IMR-90 (cell line): ENCODE results near the gene NAB2. TPM values are rescaled to one million over a fixed set of nuclear protein-coding genes. Genes with fewer than 3 reads are reported as not detected.

Source experiments
- ATAC-seq: fragments of 200-7000 bp; cut with Tn5 transposase; 2 replicates; pipeline ENCODE4 v1.9.1; 2020; ENCODE audit warnings: low read depth, mild to moderate bottlenecking, moderate library complexity
- BruUV-seq: library from RNA; stranded (reverse); fragments of 400-500 nt; replicated peaks from 2 replicates; lab custom pipeline; 2021; lab: Mats Ljungman, UMichigan
- CTCF ChIA-PET: fragments of 300-600 bp; formaldehyde crosslinking; extraction: SDS; loops from one replicate; lab custom pipeline; 2021; ENCODE audit warnings: antibody characterized with exemption; lab: Yijun Ruan, JAX
- POLR2A ChIA-PET: fragments of 300-600 bp; sonication (Branson Sonifier 250); formaldehyde crosslinking; loops from one replicate; lab custom pipeline; 2022; ENCODE audit warnings: antibody characterized with exemption; ENCODE audit not compliant: unreplicated experiment; lab: Charles Lee
- DNase-seq: peaks from one replicate; pipeline ENCODE4 v3.0.0; 2013
- H2AFZ ChIP-seq: replicated peaks from 2 replicates; pipeline ENCODE3; 2013; ENCODE audit warnings: low read length, mild to moderate bottlenecking; ENCODE audit not compliant: poor library complexity
- H2AK5ac ChIP-seq: 2 replicates; pipeline ENCODE4 v1.6.1; 2013; ENCODE audit warnings: low read depth, low read length, inconsistent platforms
- H2AK9ac ChIP-seq: replicated peaks from 2 replicates; pipeline ENCODE3; 2013; ENCODE audit warnings: mild to moderate bottlenecking, low read depth, low read length, moderate library complexity; ENCODE audit not compliant: poor library complexity
- H2BK120ac ChIP-seq: 2 replicates; pipeline ENCODE4 v1.6.1; 2013; ENCODE audit warnings: low read depth, low read length, inconsistent platforms
- H2BK15ac ChIP-seq: 3 replicates; pipeline ENCODE4 v1.6.1; 2013; ENCODE audit warnings: low read depth, low read length, inconsistent platforms
- H2BK20ac ChIP-seq: 2 replicates; pipeline ENCODE4 v1.6.1; 2013; ENCODE audit warnings: low read depth, mild to moderate bottlenecking, inconsistent platforms, low read length, moderate library complexity
- H2BK5ac ChIP-seq: 2 replicates; pipeline ENCODE4 v1.6.1; 2013; ENCODE audit warnings: mild to moderate bottlenecking, low read depth, low read length, inconsistent platforms; ENCODE audit not compliant: poor library complexity, severe bottlenecking
- H3K14ac ChIP-seq: replicated peaks from 2 replicates; pipeline ENCODE4 v1.6.1; 2013; ENCODE audit warnings: low read depth, low read length, inconsistent platforms
- H3K18ac ChIP-seq: 2 replicates; pipeline ENCODE4 v1.6.1; 2013; ENCODE audit warnings: low read depth, low read length, control low read depth
- H3K23ac ChIP-seq: 2 replicates; pipeline ENCODE4 v1.6.1; 2013; ENCODE audit warnings: low read depth, low read length, inconsistent platforms
- H3K27ac ChIP-seq: 2 replicates; pipeline ENCODE4 v1.5.1; 2013; ENCODE audit warnings: mild to moderate bottlenecking, control low read depth, low read length; ENCODE audit not compliant: insufficient read depth
- H3K27me3 ChIP-seq: 2 replicates; pipeline ENCODE4 v1.6.1; 2013; ENCODE audit warnings: low read length; ENCODE audit not compliant: control insufficient read depth, insufficient read depth
- H3K36me3 ChIP-seq: 2 replicates; pipeline ENCODE4 v1.6.1; 2013; ENCODE audit warnings: low read length, mixed read lengths; ENCODE audit not compliant: control insufficient read depth, insufficient read depth
- H3K4ac ChIP-seq: 2 replicates; pipeline ENCODE4 v1.6.1; 2013; ENCODE audit warnings: low read depth, low read length, inconsistent platforms
- H3K4me1 ChIP-seq: 2 replicates; pipeline ENCODE4 v1.6.1; 2013; ENCODE audit warnings: low read length, mixed read lengths; ENCODE audit not compliant: control insufficient read depth, insufficient read depth
- H3K4me2 ChIP-seq: 2 replicates; pipeline ENCODE4 v1.6.1; 2013; ENCODE audit warnings: low read depth, mild to moderate bottlenecking, control low read depth, low read length, moderate library complexity
- H3K4me3 ChIP-seq: 2 replicates; pipeline ENCODE4 v1.5.1; 2013; ENCODE audit warnings: low read depth, mild to moderate bottlenecking, control low read depth, low read length, moderate library complexity; ENCODE audit not compliant: insufficient read depth
- H3K56ac ChIP-seq: 2 replicates; pipeline ENCODE4 v1.6.1; 2013; ENCODE audit warnings: low read length, inconsistent platforms; ENCODE audit not compliant: insufficient read depth; ENCODE audit errors: extremely low read depth
- H3K79me1 ChIP-seq, 2 experiments: 2 replicates each; pipeline ENCODE4 v1.6.1; 2013; ENCODE audit warnings: low read length in 2 of 2, inconsistent platforms in 1 of 2, low read depth in 1 of 2
- H3K9ac ChIP-seq: 2 replicates; pipeline ENCODE4 v1.6.1; 2013; ENCODE audit warnings: low read depth, low read length, control low read depth
- H3K9me1 ChIP-seq: 2 replicates; pipeline ENCODE4 v1.6.1; 2013; ENCODE audit warnings: low read length, inconsistent platforms; ENCODE audit not compliant: insufficient read depth
- H3K9me3 ChIP-seq: 2 replicates; pipeline ENCODE4 v1.6.1; 2013; ENCODE audit warnings: low read length; ENCODE audit not compliant: control insufficient read depth, insufficient read depth
- H4K20me1 ChIP-seq: 2 replicates; pipeline ENCODE4 v1.6.1; 2013; ENCODE audit warnings: low read length, inconsistent platforms; ENCODE audit not compliant: insufficient read depth
- H4K5ac ChIP-seq: 2 replicates; pipeline ENCODE4 v1.6.1; 2013; ENCODE audit warnings: mild to moderate bottlenecking, low read depth, low read length, control low read depth
- H4K8ac ChIP-seq, 2 experiments: 2 replicates each; pipeline ENCODE4 v1.6.1; 2013; ENCODE audit warnings: low read depth in 2 of 2, low read length in 2 of 2, control low read depth in 1 of 2, inconsistent platforms in 1 of 2
- H4K91ac ChIP-seq: 2 replicates; pipeline ENCODE4 v1.6.1; 2013; ENCODE audit warnings: low read depth, low read length, inconsistent platforms; ENCODE audit not compliant: insufficient read depth
- BHLHE40 ChIP-seq: fragments of 150-350 bp; IDR thresholded peaks from 2 replicates; pipeline ENCODE4 v1.6.1; 2016; ENCODE audit warnings: mild to moderate bottlenecking, low read depth, low read length
- CEBPB ChIP-seq: IDR thresholded peaks from 2 replicates; pipeline ENCODE4 v1.6.1; 2012; ENCODE audit warnings: low read depth, low read length, improper control_type of control experiment
- CHD1 ChIP-seq: IDR thresholded peaks from 2 replicates; pipeline ENCODE4 v1.6.1; 2012; ENCODE audit warnings: low read depth, low read length, improper control_type of control experiment
- CTCF ChIP-seq: conservative IDR thresholded peaks from 2 replicates; pipeline ENCODE4 v1.5.1; 2012; ENCODE audit warnings: mild to moderate bottlenecking, low read depth, low read length, improper control_type of control experiment
- ELK1 ChIP-seq: fragments of 150-350 bp; IDR thresholded peaks from 2 replicates; pipeline ENCODE4 v1.6.1; 2016; ENCODE audit warnings: low read depth, mild to moderate bottlenecking, low read length, moderate library complexity, borderline replicate concordance
- FOS ChIP-seq: fragments of 150-350 bp; IDR thresholded peaks from 2 replicates; pipeline ENCODE4 v1.6.1; 2016; ENCODE audit warnings: low read depth, low read length
- MAFK ChIP-seq: IDR thresholded peaks from 2 replicates; pipeline ENCODE4 v1.6.1; 2012; ENCODE audit warnings: low read depth, low read length, improper control_type of control experiment
- MAZ ChIP-seq: IDR thresholded peaks from 2 replicates; pipeline ENCODE4 v1.6.1; 2012; ENCODE audit warnings: low read depth, mild to moderate bottlenecking, low read length, improper control_type of control experiment, moderate library complexity, borderline replicate concordance
- MXI1 ChIP-seq: IDR thresholded peaks from 2 replicates; pipeline ENCODE4 v1.6.1; 2012; ENCODE audit warnings: low read depth, mild to moderate bottlenecking, low read length, moderate library complexity, borderline replicate concordance
- NFE2L2 ChIP-seq: fragments of 150-350 bp; IDR thresholded peaks from 2 replicates; pipeline ENCODE4 v1.6.1; 2016; ENCODE audit warnings: low read depth, mild to moderate bottlenecking, low read length
- POLR2A ChIP-seq: IDR thresholded peaks from 2 replicates; pipeline ENCODE4 v1.6.1; 2012; ENCODE audit warnings: mild to moderate bottlenecking, low read depth, low read length
- RAD21 ChIP-seq: IDR thresholded peaks from 2 replicates; pipeline ENCODE4 v1.6.1; 2012; ENCODE audit warnings: low read length, improper control_type of control experiment
- RCOR1 ChIP-seq: IDR thresholded peaks from 2 replicates; pipeline ENCODE4 v1.6.1; 2012; ENCODE audit warnings: mild to moderate bottlenecking, low read length, improper control_type of control experiment; ENCODE audit not compliant: insufficient replicate concordance
- RFX5 ChIP-seq: IDR thresholded peaks from 2 replicates; pipeline ENCODE4 v1.8.0; 2012; ENCODE audit warnings: low read depth, mild to moderate bottlenecking, low read length, moderate library complexity
- SMC3 ChIP-seq: fragments of 150-350 bp; IDR thresholded peaks from 2 replicates; pipeline ENCODE4 v1.6.1; 2016; ENCODE audit warnings: low read depth, mild to moderate bottlenecking, antibody characterized with exemption, low read length, moderate library complexity
- USF2 ChIP-seq: fragments of 150-350 bp; IDR thresholded peaks from 2 replicates; pipeline ENCODE4 v1.6.1; 2017; ENCODE audit warnings: mild to moderate bottlenecking, antibody characterized with exemption, low read length, low read depth
- WGBS, 2 experiments: methylation state at CpG; one replicate each; pipeline versions ENCODE4 v1.1.5 to v1.1.7; 2013; ENCODE audit warnings: missing lambda C conversion rate in 2 of 2; ENCODE audit not compliant: insufficient read length in 1 of 2; ENCODE audit errors: extremely low coverage in 2 of 2; 5-methylcytosine and 5-hydroxymethylcytosine counted together
- dilution Hi-C: fragments of 300-500 bp; cut with HindIII; formaldehyde crosslinking; loops from one replicate; pipeline ENCODE4 v1.14.3; 2018; ENCODE audit warnings: low sequenced_read_pairs; ENCODE audit not compliant: unreplicated experiment
- in situ Hi-C: fragments of 300-500 bp; cut with MboI; formaldehyde crosslinking; loops from 3 replicates; pipeline ENCODE4 v1.14.3; 2019; ENCODE audit warnings: low sequenced_read_pairs, inconsistent platforms, mixed read lengths
- intact Hi-C: fragments of 100-400 bp; cut with micrococcal nuclease; formaldehyde crosslinking; loops from 2 replicates; pipeline ENCODE4 v1.10.0; 2022
- polyA plus RNA-seq, 3 experiments: library from polyadenylated mRNA; depleted of rRNA; stranded (reverse); fragments of >200 nt; gene quantifications; 2 replicates each; pipeline ENCODE4 v1.2.3, GENCODE V29; 2012; ENCODE audit warnings: low replicate concordance in 1 of 3
- total RNA-seq: library from RNA; depleted of rRNA; stranded (reverse); fragments of >200 nt; gene quantifications from 2 replicates; pipeline ENCODE4 v1.2.3, GENCODE V29; 2012

NAB2 gene
- total and polyA plus RNA-seq, 2 of the 4 experiments (the other 2 are of a cell fraction): 65.1 to 68.8 TPM

- Histone ChIP-seq H3K36me3 (peaks cover 60% of the 10 kb centered on the region), H3K4me3 (no peak overlapping the region), H3K27ac (no peak overlapping the region), H3K23ac (no peak overlapping the region), H2BK5ac (no peak overlapping the region), H2BK20ac (no peak overlapping the region), H3K9me1 (peaks cover 18% of the 10 kb centered on the region), H2BK15ac (no peak overlapping the region), H4K20me1 (peaks cover 31% of the 10 kb centered on the region), H4K91ac (no peak overlapping the region), H3K9ac (no peak overlapping the region), H3K18ac (no peak overlapping the region), H3K56ac (no peak overlapping the region), H3K4me2 (no peak overlapping the region), H3K9me3 (no peaks in the 10 kb centered on the region), H2AFZ (no peak overlapping the region), H4K5ac (no peak overlapping the region), H3K79me1 (peaks cover 13 to 45% of the 10 kb centered on the region in 2 experiments), H3K4me1 (peaks cover 18% of the 10 kb centered on the region), H3K4ac (no peak overlapping the region), H4K8ac (no peak overlapping the region), H3K27me3 (no peaks in the 10 kb centered on the region), H2BK120ac (no peak overlapping the region), H2AK9ac (peak overlapping the region; percentile 22), H3K14ac (no peak overlapping the region), H2AK5ac (no peak overlapping the region)
- in situ Hi-C loops: no loop called here
- POLR2A ChIA-PET: interaction anchor here (1.2 kb wide), 1 partner anchor 8 kb away, joined by 3 read pairs; no protein-coding TSS in a partner anchor
- CTCF ChIA-PET: no interaction called here
- BruUV-seq: no TSS peak
- ATAC-seq: no peak
- dilution Hi-C loops: no loop called here
- no CpG with 5 or more reads among the region's 1 CpG for WGBS, 2 experiments
- no peak for DNase-seq
- no peak for TF ChIP-seq ELK1
- no peak for TF ChIP-seq BHLHE40
- TF ChIP-seq USF2: no peak
- TF ChIP-seq FOS: no peak
- TF ChIP-seq SMC3: no peak
- TF ChIP-seq CHD1: no peak
- TF ChIP-seq CTCF: no peak
- no peak for TF ChIP-seq MAFK
- no peak for TF ChIP-seq MXI1
- TF ChIP-seq RCOR1: no peak
- no peak for TF ChIP-seq MAZ
- no peak for TF ChIP-seq POLR2A
- no peak for TF ChIP-seq RFX5
- no peak for TF ChIP-seq RAD21
- no peak for TF ChIP-seq CEBPB
- no peak for TF ChIP-seq NFE2L2
- intact Hi-C loops: no loop called here
Observed at GRCh38 chr12:57098546-57098945, 9.6 kb downstream of the NAB2 start.
